Uterus (tissue), 2 donors: Measurements from ENCODE around the gene SNCAIP.

ENCODE experiments used
- POLR2A ChIP-seq, 2 donors: fragments of 450-650 bp; IDR thresholded peaks; one replicate each; pipeline ENCODE4 v1.6.1; 2016; ENCODE audit warnings: antibody characterized with exemption in 2 of 2, mild to moderate bottlenecking in 1 of 2, moderate library complexity in 1 of 2
- TF ChIP-seq, protein P1 (sequence below), 4 experiments: fragments of 200-600 bp in 2 of 4; fragments of 450-650 bp in 2 of 4; sonication (generic) in 2 of 4; IDR thresholded peaks; one replicate each; pipeline ENCODE4 v1.5.1; 2016 to 2019; ENCODE audit warnings: antibody characterized with exemption in 4 of 4, mild to moderate bottlenecking in 2 of 4, moderate library complexity in 1 of 4

DNA sequence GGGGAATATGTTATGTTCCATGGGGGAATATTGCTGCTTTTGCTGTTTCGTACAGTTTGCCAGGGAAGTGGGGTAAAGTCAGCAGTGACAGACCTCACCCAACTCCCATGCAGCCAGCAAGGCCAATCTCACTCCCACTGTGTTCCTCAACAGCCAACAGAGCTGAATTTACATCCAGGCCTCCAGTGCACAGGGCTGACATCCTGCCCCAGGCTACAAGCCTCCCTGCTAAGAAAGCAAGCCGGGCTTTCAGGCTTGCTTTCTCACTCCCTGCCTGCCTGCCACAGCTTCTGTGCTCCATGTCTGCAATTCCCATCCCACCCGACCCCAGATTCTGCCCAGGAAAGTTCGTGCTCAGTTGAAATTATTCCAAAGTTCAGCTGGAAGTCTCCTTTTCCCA lies 25.5 kb upstream of the SNCAIP start:
- TF ChIP-seq, protein P1, sequence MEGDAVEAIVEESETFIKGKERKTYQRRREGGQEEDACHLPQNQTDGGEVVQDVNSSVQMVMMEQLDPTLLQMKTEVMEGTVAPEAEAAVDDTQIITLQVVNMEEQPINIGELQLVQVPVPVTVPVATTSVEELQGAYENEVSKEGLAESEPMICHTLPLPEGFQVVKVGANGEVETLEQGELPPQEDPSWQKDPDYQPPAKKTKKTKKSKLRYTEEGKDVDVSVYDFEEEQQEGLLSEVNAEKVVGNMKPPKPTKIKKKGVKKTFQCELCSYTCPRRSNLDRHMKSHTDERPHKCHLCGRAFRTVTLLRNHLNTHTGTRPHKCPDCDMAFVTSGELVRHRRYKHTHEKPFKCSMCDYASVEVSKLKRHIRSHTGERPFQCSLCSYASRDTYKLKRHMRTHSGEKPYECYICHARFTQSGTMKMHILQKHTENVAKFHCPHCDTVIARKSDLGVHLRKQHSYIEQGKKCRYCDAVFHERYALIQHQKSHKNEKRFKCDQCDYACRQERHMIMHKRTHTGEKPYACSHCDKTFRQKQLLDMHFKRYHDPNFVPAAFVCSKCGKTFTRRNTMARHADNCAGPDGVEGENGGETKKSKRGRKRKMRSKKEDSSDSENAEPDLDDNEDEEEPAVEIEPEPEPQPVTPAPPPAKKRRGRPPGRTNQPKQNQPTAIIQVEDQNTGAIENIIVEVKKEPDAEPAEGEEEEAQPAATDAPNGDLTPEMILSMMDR (IDR thresholded peaks at IDR 0.05) = no peak
- TF ChIP-seq POLR2A (IDR thresholded peaks at IDR 0.05) = no peak
